T-cell (primary cell): Measurements from ENCODE around the gene RUFY3. TPM values are rescaled to one million over a fixed set of nuclear protein-coding genes. Genes with fewer than 3 reads are reported as not detected.

Experiments used
- ATAC-seq, 4 experiments: fragments of 200-7000 bp in 3 of 4; fragments of 150-1000 bp in 1 of 4; cut with Tn5 transposase; replicated peaks in 1 of 4; 1 replicate in 3 of 4; 2 replicates in 1 of 4; pipeline ENCODE4 v1.10.0; 2021; ENCODE audit warnings: moderate library complexity in 3 of 4, mild to moderate bottlenecking in 2 of 4, moderate number of reproducible peaks in 1 of 4
- CTCF ChIA-PET, 2 donors: fragments of 300-600 bp; sonication (Branson Sonifier 250); formaldehyde crosslinking; loops; one replicate each; lab custom pipeline; 2022; ENCODE audit warnings: antibody characterized with exemption in 2 of 2; lab: Charles Lee
- POLR2A ChIA-PET, 2 donors: fragments of 300-600 bp; sonication (Branson Sonifier 250); formaldehyde crosslinking; loops; one replicate each; lab custom pipeline; 2022; ENCODE audit warnings: antibody characterized with exemption in 2 of 2; lab: Charles Lee
- DNase-seq, 35 experiments: peaks; one replicate each; pipeline versions ENCODE4 v3.0.0 to v3.0.0-alpha.2; 2013 to 2023
- H3K27ac ChIP-seq: one replicate; pipeline ENCODE4 v1.5.1; 2013; ENCODE audit warnings: low read length
- H3K27me3 ChIP-seq, 2 experiments: replicated peaks in 1 of 2; 1 replicate in 1 of 2; 2 replicates in 1 of 2; pipeline versions ENCODE4 v1.6.1 to v1.7.0; 2013; ENCODE audit warnings: low read length in 1 of 2, mixed read lengths in 1 of 2; ENCODE audit not compliant: control insufficient read depth in 2 of 2, insufficient read depth in 2 of 2; ENCODE audit errors: extremely low read depth in 1 of 2
- H3K36me3 ChIP-seq, 2 donors: 1 replicate in 1 of 2; 2 replicates in 1 of 2; pipeline versions ENCODE4 v1.6.1 to v1.7.0; 2013; ENCODE audit warnings: low read length in 1 of 2; ENCODE audit not compliant: control insufficient read depth in 2 of 2, insufficient read depth in 1 of 2; ENCODE audit errors: extremely low read depth in 1 of 2
- H3K4me1 ChIP-seq, 2 experiments: 1 replicate in 1 of 2; 2 replicates in 1 of 2; pipeline versions ENCODE4 v1.6.1 to v1.7.0; 2013; ENCODE audit warnings: low read length in 2 of 2, mixed read lengths in 1 of 2; ENCODE audit not compliant: insufficient read depth in 2 of 2, control insufficient read depth in 1 of 2; ENCODE audit errors: extremely low read depth in 1 of 2
- H3K4me3 ChIP-seq, 2 donors: 1 replicate in 1 of 2; 2 replicates in 1 of 2; pipeline versions ENCODE4 v1.5.1 to v1.7.0; 2013; ENCODE audit warnings: mild to moderate bottlenecking in 2 of 2, low read length in 1 of 2, moderate library complexity in 1 of 2; ENCODE audit not compliant: control insufficient read depth in 1 of 2; ENCODE audit errors: extremely low read depth in 1 of 2
- H3K9me3 ChIP-seq: 2 replicates; pipeline ENCODE4 v1.7.0; 2013
- H3K27ac Mint-ChIP-seq, 2 donors: one replicate each; pipeline ENCODE4 v1.8.0; 2020 to 2021; ENCODE audit warnings: mild to moderate bottlenecking in 2 of 2, mixed read lengths in 2 of 2
- H3K27me3 Mint-ChIP-seq, 2 donors: one replicate each; pipeline ENCODE4 v1.8.0; 2021 to 2022; ENCODE audit warnings: mixed read lengths in 2 of 2
- H3K36me3 Mint-ChIP-seq: one replicate; pipeline ENCODE4 v1.8.0; 2021; ENCODE audit warnings: mixed read lengths
- H3K4me1 Mint-ChIP-seq, 3 donors: one replicate each; pipeline ENCODE4 v1.8.0; 2020 to 2022; ENCODE audit warnings: mixed read lengths in 3 of 3, mild to moderate bottlenecking in 1 of 3
- H3K4me3 Mint-ChIP-seq, 3 donors: one replicate each; pipeline ENCODE4 v1.8.0; 2020 to 2022; ENCODE audit warnings: mild to moderate bottlenecking in 3 of 3, mixed read lengths in 3 of 3, moderate library complexity in 3 of 3
- H3K9me3 Mint-ChIP-seq, 3 donors: one replicate each; pipeline ENCODE4 v1.8.0; 2020 to 2022; ENCODE audit warnings: mixed read lengths in 3 of 3
- WGBS: methylation state at CpG from one replicate; pipeline ENCODE4 v1.1.5; 2013; ENCODE audit warnings: missing lambda C conversion rate; ENCODE audit not compliant: insufficient coverage; 5-methylcytosine and 5-hydroxymethylcytosine counted together
- total RNA-seq, 35 experiments: library from RNA in 6 of 35; stranded (reverse) in 6 of 35; fragments of 120-200 nt in 1 of 35; gene quantifications; one replicate each; pipeline versions ENCODE4 v1.2.1 to v1.2.4 and lab custom pipeline; 2013 to 2026

Gene RUFY3, protein sequence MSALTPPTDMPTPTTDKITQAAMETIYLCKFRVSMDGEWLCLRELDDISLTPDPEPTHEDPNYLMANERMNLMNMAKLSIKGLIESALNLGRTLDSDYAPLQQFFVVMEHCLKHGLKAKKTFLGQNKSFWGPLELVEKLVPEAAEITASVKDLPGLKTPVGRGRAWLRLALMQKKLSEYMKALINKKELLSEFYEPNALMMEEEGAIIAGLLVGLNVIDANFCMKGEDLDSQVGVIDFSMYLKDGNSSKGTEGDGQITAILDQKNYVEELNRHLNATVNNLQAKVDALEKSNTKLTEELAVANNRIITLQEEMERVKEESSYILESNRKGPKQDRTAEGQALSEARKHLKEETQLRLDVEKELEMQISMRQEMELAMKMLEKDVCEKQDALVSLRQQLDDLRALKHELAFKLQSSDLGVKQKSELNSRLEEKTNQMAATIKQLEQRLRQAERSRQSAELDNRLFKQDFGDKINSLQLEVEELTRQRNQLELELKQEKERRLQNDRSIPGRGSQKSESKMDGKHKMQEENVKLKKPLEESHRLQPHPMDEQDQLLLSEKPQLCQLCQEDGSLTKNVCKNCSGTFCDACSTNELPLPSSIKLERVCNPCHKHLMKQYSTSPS
- 10 to 100 TPM; 29.8 to 34.1 (median 33.3) TPM for total RNA-seq
- total RNA-seq (2013): 29.8 TPM
- 11.6 to 49.6 (median 34.6) reads per million in 29 experiments for total RNA-seq (lab: John Stamatoyannopoulos, UW)

DNA sequence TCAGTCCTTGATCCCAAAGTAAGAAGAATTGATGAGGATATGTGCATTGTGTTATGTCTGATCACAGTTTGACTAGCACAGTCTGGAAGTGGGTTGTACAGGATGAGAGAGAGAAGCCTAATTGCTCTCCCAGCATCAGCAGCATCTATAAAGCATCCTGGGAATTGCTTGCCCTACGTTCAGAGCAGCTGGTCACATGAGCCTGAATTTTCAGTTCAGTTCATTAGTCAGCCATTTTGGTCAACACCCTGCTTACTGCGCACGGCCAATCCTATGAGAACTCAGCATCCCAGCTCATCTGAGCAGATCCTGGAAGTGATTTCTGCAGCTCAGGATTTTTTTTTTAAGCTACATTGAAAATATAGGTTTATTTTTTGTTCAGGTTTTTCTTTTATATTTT is at the start of gene RUFY3:
TSS of gene RUFY3 (plus strand) at position 218 of the 400 bp plus-strand sequence. CDS start 610 bp downstream, outside the sequence.
- 77% methylated on average over 3 of the region's 3 CpGs for WGBS
- Mint-ChIP-seq H3K36me3 (peaks cover 3% of the 10 kb centered on the region), H3K27ac (peak within 1 kb of the TSS; percentile 39 to 79), H3K4me3 (peak within 1 kb of the TSS in 2 of 3 donors; percentile 34 to 50), H3K27me3 (no peaks in the 10 kb centered on the region), H3K4me1 (peaks cover 21 to 28% (median 24%) of the 10 kb centered on the region in 3 donors), H3K9me3 (no peaks in the 10 kb centered on the region)
- no peak within 1 kb of the TSS for H3K4me3 ChIP-seq
- no peaks in the 10 kb centered on the region for H3K36me3 ChIP-seq
- no peaks in the 10 kb centered on the region for H3K9me3 ChIP-seq
- peaks cover 5 to 11% of the 10 kb centered on the region in 2 experiments for H3K4me1 ChIP-seq
- no peak within 1 kb of the TSS for H3K27ac ChIP-seq
- ChIA-PET POLR2A (interaction anchor here (0.6 to 1.3 kb wide), 7 partner anchors 16 to 124 kb away, joined by 3 to 6 read pairs (median 3); no protein-coding TSS in a partner anchor), CTCF (interaction anchor here (0.6 to 1.7 kb wide), 11 partner anchors 11 to 70 kb away, joined by 3 to 11 read pairs (median 5); no protein-coding TSS in a partner anchor)
- DNase-seq (no peak), ATAC-seq (no peak)
- no peaks in the 10 kb centered on the region for H3K27me3 ChIP-seq

DNA sequence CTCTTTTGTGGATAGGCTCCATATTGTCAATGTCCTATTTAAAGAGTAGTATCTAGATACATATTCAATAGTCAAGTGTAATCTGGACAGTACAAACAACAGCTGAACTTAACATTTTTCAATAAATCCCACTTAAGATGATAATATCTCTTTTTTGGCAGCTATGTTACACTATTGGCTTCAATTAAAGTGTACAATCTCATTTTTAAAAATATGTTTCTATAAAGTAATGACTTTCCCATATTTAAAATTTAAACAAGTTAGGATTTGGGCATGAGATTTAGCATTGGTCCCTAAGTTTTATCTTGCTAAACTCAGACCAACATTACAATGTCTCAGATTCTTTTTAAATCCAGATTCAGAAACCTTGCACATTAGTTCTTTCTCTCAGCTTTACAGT is 47.6 kb upstream of the RUFY3 start:
- no peaks in the 10 kb centered on the region for H3K9me3 Mint-ChIP-seq
- Histone ChIP-seq H3K4me3 (no peak overlapping the region), H3K9me3 (no peaks in the 10 kb centered on the region), H3K36me3 (no peaks in the 10 kb centered on the region), H3K4me1 (peaks cover 2 to 7% of the 10 kb centered on the region in 2 experiments), H3K27ac (no peak overlapping the region), H3K27me3 (no peaks in the 10 kb centered on the region)
- H3K27me3 Mint-ChIP-seq: peaks cover 6 to 7% of the 10 kb centered on the region in 2 donors
- POLR2A ChIA-PET: interaction anchor here in 1 of 2 donors (0.7 kb wide), 1 partner anchor 52 kb away, joined by 4 read pairs; no protein-coding TSS in a partner anchor
- no peak overlapping the region for H3K4me3 Mint-ChIP-seq
- H3K36me3 Mint-ChIP-seq: no peaks in the 10 kb centered on the region
- DNase-seq (no peak), ATAC-seq (no peak)
- no peak overlapping the region for H3K27ac Mint-ChIP-seq
- CTCF ChIA-PET: interaction anchor here in 1 of 2 donors (0.6 kb wide), 1 partner anchor 54 kb away, joined by 3 read pairs; no protein-coding TSS in a partner anchor
- peaks cover 7 to 21% (median 15%) of the 10 kb centered on the region in 3 donors for H3K4me1 Mint-ChIP-seq

DNA sequence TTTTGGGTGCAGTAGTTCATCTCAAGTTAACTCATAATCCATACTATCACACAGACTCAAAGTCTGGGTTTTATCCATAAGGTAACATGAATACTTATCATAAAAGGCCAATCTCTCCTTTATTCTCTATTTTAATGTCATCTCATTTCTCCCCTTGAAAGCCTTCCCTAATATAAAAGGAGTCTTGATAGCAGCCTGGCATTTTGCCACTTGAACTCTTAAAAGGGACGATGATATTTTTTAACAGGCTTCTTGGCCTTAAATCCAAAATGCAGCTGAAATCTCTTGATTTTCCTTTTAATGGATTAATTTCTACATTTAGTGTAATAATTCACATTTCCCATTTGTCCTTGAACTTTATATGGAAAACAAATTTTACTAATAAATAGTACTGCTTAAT is 47.0 kb upstream of the RUFY3 start:
- Mint-ChIP-seq H3K27ac (no peak overlapping the region), H3K4me1 (peaks cover 7 to 25% (median 15%) of the 10 kb centered on the region in 3 donors), H3K9me3 (no peaks in the 10 kb centered on the region), H3K4me3 (no peak overlapping the region), H3K27me3 (peaks cover 6 to 7% of the 10 kb centered on the region in 2 donors), H3K36me3 (no peaks in the 10 kb centered on the region)
- Histone ChIP-seq H3K4me3 (no peak overlapping the region), H3K36me3 (no peaks in the 10 kb centered on the region), H3K4me1 (peaks cover 2 to 7% of the 10 kb centered on the region in 2 experiments), H3K9me3 (no peaks in the 10 kb centered on the region), H3K27ac (no peak overlapping the region), H3K27me3 (no peaks in the 10 kb centered on the region)
- CTCF ChIA-PET: no interaction called here
- WGBS: no CpG with 5 or more reads among the region's 1 CpG
- DNase-seq: no peak
- POLR2A ChIA-PET: no interaction called here
- ATAC-seq: no peak

DNA sequence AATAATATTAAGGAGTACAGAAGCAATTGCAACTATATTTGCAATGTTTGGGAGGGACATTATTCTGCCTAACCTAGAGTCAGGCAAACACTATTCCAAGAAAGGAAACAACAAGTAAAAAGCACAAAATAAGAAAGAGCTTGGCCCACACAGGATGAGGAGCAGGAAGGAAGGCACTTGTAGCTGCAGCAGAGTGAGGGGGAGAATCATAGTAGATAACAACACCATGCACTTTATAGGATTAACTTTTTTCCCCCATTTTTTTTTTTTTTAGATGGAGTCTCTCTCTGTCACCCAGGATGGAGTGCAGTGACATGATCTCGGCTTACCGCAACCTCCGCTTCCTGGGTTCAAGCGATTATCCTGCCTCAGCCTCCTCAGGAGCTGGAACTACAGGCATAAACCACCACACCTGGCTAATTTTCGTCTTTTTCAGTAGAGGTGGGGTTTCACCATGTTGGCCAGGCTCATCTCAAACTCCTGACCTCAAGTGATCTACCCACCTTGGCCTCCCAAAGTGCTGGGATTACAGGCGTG is 45.1 kb upstream of the RUFY3 start:
- Mint-ChIP-seq H3K36me3 (no peaks in the 10 kb centered on the region), H3K27ac (no peak overlapping the region), H3K27me3 (peaks cover 0 to 3% of the 10 kb centered on the region in 2 donors), H3K9me3 (no peaks in the 10 kb centered on the region), H3K4me1 (peaks cover 7 to 25% (median 15%) of the 10 kb centered on the region in 3 donors), H3K4me3 (no peak overlapping the region)
- CTCF ChIA-PET: interaction anchor here in 1 of 2 donors (0.5 kb wide), 1 partner anchor 342 kb away, joined by 6 read pairs; no protein-coding TSS in a partner anchor
- ATAC-seq: no peak
- H3K4me1 ChIP-seq: peaks cover 2 to 7% of the 10 kb centered on the region in 2 experiments
- no peak for DNase-seq
- no peak overlapping the region for H3K27ac ChIP-seq
- no peaks in the 10 kb centered on the region for H3K9me3 ChIP-seq
- no CpG with 5 or more reads among the region's 6 CpGs for WGBS
- H3K4me3 ChIP-seq: no peak overlapping the region
- POLR2A ChIA-PET: no interaction called here
- H3K36me3 ChIP-seq: no peaks in the 10 kb centered on the region
- no peaks in the 10 kb centered on the region for H3K27me3 ChIP-seq

DNA sequence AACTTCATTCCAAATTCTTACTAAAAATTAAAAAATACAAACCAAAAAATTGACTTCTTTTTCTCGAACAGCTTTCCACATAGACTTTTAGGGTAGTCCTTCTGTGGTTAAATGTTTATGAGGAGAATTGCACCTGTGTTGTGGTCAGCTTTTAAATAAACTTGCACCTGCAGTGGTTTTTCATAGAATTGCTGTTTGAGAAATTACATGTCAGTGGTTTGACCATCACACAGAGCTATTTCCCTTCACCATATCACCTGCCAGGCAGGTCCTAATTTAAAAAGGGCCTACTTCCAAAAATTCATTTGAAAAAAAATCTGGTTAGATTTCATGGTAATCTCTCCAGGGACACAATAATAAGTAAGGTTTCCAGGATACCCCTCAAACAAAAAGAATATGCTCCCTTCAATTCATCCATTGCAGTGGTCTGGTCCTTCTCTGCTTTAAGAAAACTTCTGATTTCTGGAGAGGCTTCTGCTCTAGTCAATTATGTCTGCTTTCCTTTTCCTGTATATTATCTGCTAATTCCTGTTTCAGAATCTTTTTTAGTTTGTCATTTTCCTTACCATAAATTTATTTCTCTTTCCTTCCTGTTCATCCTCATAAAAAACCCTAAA is 43.3 kb upstream of the RUFY3 start:
- no peak for ATAC-seq
- no peak overlapping the region for H3K27ac ChIP-seq
- no peak overlapping the region for H3K4me3 ChIP-seq
- no peaks in the 10 kb centered on the region for H3K9me3 Mint-ChIP-seq
- H3K36me3 Mint-ChIP-seq: no peaks in the 10 kb centered on the region
- peaks cover 0 to 2% of the 10 kb centered on the region in 2 donors for H3K27me3 Mint-ChIP-seq
- ChIA-PET POLR2A (interaction anchor here in 1 of 2 donors (0.6 to 0.7 kb wide), 2 partner anchors 161 to 192 kb away, joined by 4 to 7 read pairs; no protein-coding TSS in a partner anchor), CTCF (no interaction called here)
- peaks cover 7 to 25% (median 15%) of the 10 kb centered on the region in 3 donors for H3K4me1 Mint-ChIP-seq
- H3K4me1 ChIP-seq: peaks cover 2 to 7% of the 10 kb centered on the region in 2 experiments
- WGBS: no CpG with 5 or more reads among the region's 1 CpG
- H3K27me3 ChIP-seq: no peaks in the 10 kb centered on the region
- DNase-seq: no peak
- peak overlapping the region; percentile 24 to 53 for H3K27ac Mint-ChIP-seq
- H3K9me3 ChIP-seq: no peaks in the 10 kb centered on the region
- H3K4me3 Mint-ChIP-seq: peak overlapping the region in 1 of 3 donors; percentile 1
- H3K36me3 ChIP-seq: no peaks in the 10 kb centered on the region
